ENCODE measurements around the gene CRACR2A.

Gene CRACR2A

GRCh38 chr12:3725388-3726115 is 27.4 kb downstream of the CRACR2A start:
- no peak for DNase-seq (ENCODE audit: low read depth in 2 of 2)

DNA sequence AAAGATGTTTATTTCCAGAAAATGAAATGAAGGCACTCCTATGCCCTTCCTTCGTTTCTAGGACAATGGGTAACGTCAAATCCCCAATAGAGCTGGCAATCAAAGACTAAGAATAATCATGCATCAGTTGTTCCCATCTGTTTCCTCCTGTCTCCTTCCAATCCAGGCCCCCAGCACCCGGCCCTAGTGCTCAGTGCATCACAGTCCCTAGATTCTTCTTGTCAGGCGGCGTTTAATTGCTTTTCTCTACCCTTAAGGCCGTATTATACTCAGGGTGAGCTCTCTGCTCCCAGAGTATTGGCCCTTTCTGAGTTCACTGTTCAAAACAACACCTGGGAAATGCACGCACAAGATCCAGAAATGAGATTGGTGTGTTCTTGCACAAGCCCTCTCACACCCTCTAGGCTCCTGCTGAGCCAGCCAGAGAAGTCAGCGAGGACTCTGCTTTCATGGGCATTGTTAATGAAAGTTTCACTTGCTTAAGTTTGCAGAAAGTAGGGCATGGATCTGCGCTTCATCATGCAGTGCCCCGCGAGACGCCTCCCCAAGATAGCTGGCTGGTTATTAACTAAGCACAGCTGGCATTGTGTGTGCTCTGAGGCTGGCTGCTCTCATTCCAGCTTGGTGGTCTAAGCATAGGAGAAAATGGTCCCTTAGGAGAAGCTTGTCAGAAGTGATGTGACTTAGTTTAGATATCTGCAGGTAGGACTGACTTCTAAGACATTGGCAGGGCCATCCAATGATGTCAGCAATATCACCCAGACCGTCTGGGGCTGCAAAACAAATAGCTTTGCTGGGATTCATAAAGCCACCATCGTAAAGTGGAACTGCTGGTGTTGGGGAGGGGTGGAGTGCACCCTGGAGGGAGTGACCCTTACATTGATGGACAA is 28.7 kb downstream of the CRACR2A start:
- DNase-seq (ENCODE audit: low read depth in 2 of 2): no peak

GRCh38 chr12:3722368-3722767 is 30.5 kb downstream of the CRACR2A start:
- DNase-seq (ENCODE audit: low read depth in 2 of 2): no peak

DNA sequence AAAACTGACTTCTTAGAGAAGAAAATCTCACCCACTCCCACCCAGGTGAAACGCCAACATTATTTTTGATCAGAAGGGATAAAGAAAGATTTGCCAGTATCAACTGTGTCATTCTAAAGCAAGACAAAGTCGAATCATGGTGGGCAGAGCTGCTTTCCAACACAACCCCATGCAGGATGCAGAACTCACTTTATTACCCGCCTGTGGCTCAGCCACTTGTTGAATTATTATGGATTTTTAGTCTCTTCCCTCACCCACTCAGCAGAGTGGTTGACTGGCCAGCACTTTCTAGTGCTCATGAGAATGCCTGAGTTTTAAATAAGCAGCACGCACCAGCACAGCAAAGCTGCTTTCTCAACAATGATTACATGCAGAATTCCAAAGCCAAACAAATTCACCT is 32.1 kb downstream of the CRACR2A start:
- no peak for DNase-seq (ENCODE audit: low read depth in 2 of 2)

DNA sequence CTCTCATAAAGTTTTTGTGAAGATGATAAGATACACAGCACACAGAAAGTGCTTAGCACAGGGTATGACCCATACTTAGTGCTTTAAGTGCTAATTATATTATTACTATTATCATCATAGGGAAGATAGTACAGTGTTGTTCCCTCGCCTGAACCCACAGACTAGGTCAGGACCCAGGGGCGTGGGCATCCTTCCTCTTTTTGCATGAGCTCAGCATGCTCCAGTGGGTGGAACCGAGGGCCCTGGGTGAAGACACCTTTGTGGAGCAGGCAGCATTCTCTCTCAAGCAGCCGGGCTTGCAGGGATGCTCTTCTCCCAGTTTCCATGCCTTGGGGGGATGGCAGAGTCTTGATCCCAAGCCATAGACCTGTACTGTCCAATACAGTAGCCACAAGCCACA is 34.8 kb downstream of the CRACR2A start:
- DNase-seq (ENCODE audit: low read depth in 2 of 2): no peak

DNA sequence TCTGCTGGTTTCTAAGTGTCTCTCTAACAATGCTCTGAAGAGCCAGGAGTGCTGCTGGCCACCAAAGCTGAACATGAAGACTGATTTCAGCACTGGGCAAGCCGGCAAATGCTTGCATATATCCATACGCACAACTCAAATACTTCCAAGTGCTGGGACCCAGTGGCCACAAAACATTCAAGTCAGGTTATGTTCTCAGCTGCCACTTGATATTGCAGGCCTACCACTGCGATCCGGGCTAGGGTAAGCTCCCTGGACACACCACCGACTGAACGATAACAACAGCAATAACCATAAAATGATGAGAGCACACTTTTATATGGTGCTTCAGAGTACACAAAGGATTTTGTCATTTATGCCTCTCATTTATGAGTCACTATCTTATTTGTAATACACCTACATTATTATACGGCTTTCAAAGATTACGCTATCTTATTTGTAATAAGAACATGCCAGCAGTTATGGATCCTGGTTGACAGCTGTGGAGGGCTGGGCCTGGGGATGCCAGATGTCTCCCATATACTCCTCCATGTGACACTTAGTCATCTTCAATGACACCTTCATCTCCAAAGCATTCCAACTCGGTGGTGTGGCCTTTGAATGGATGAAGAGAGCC is 35.5 kb downstream of the CRACR2A start:
- no peak for DNase-seq (ENCODE audit: low read depth in 2 of 2)

GRCh38 chr12:3715999-3716398 is 36.9 kb downstream of the CRACR2A start:
- DNase-seq (ENCODE audit: low read depth in 2 of 2): no peak

GRCh38 chr12:3713947-3714346 is 39.0 kb downstream of the CRACR2A start:
- no peak for DNase-seq (ENCODE audit: low read depth in 2 of 2)

DNA sequence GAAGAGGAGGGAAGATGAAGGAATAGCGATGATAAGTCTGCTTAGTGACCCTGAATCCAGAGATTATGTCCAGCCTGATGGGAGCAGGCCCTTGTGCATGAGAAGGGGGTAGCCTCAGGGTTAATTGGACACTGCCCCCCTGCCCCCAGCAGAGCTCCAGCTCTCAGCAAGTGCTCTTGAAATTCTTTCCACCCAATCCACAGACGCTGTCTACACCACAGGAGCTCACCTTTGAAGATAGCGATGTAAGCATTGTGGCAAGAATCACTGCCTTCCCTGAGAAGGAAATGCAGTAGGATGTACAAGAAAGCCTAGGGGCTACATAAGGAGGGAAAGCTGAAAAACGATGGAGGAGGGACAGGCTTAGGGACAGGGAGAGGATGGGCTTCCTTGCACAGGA is 39.4 kb downstream of the CRACR2A start:
- DNase-seq (ENCODE audit: low read depth in 2 of 2): no peak

GRCh38 chr12:3712209-3712992 is 40.5 kb downstream of the CRACR2A start:
- no peak for DNase-seq (ENCODE audit: low read depth in 2 of 2)

DNA sequence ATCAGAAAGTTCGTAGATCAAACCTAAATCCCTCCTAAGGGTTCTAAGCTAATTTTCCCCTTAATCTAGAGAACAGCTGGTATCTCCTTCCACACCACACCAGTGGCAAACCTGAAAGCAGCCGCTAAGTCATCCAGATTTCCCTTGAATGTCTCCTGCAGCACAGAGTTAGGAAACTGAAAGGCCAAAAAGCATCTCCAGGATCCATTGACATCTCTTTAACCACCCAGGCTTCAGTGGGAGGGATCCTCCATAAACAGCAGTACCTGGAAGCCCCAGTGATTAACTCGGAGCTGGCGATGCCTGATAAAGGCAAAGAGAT is 47.6 kb downstream of the CRACR2A start:
- DNase-seq (ENCODE audit: low read depth in 2 of 2): no peak

GRCh38 chr12:3704512-3705353 is 48.2 kb downstream of the CRACR2A start:
- DNase-seq (ENCODE audit: low read depth in 2 of 2): no peak

GRCh38 chr12:3700861-3701260 is 52.0 kb downstream of the CRACR2A start:
- no peak for DNase-seq (ENCODE audit: low read depth in 2 of 2)

DNA sequence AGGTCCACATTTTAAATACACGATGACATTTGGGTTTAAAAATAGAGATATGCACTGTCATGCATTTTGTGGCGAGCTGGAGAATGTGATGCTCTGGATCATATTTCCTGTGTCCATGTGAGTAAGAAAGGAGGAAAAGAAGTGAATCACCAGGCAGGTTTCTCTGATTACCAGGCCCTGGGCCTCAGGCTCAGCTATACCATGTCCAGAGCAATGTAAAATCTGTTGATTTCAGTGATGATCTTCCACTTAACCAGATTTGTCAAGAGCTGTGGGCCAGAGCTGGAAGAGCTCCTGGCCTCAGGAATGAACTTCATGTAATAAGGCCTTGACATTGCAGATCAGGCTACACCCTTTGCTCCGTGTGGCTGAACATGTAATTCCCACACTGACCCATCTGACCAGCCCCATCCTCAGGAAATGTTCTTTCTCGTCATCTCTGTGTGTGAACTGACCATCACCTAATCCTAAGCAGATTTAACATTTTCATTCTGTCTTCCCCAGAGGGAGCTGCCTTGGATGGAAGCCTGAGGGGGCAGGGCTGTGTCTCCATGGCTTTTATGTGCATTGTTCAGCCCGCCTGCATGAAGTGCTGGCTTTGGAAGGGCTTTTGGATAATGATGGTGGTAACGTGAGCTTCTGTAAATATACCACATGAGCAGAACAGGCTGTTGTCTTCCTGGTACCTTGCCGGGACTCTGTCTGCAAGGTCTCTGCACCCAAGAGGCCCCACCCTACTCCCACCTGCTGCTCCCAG is 54.5 kb downstream of the CRACR2A start:
- no peak for DNase-seq (ENCODE audit: low read depth in 2 of 2)

DNA sequence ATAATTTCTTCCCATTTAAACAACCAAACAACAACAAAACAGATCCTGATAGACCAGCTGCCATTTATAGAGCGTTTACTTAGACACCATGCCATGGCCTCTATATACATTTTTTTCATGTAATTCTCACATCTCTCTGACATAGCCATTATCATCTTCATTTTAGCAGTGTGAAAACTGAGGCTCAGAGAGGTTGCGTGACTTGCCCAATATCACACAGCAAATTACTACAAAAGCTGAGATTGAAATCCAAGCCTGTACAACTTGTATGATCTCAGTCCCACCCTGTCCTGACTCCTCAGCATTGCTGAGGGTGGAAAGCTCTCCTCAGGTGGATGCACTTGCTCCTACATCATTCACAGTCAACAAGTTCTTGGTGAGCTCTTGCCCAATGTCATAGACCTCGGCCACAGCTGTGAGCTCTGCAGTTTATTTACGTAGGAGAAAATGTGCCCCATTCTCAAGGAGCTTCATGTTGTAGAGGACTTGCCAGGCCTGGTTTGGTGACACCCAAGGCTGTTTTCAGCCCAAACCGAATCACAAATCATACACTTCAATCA is 55.5 kb downstream of the CRACR2A start:
- DNase-seq (ENCODE audit: low read depth in 2 of 2): no peak

DNA sequence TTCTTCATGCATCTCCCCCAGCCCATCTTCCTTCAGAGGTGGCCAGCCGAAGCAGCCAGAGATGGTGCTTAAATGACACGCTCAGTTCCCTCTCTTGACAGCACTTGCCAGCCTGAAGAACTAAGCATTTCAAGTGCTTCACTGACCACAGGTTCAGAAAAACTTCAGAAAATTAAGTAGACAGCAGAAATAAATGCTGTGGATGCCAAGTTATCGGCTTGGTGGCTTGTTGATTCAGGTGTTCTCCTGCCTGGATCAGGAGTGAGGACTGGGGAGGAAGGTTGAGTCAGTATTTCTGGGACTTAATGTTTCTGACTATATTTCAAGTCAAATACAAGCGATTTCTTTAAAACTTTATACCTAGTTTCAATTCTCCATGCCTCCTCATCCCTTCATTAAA is 58.2 kb downstream of the CRACR2A start:
- no peak for DNase-seq (ENCODE audit: low read depth in 2 of 2)

DNA sequence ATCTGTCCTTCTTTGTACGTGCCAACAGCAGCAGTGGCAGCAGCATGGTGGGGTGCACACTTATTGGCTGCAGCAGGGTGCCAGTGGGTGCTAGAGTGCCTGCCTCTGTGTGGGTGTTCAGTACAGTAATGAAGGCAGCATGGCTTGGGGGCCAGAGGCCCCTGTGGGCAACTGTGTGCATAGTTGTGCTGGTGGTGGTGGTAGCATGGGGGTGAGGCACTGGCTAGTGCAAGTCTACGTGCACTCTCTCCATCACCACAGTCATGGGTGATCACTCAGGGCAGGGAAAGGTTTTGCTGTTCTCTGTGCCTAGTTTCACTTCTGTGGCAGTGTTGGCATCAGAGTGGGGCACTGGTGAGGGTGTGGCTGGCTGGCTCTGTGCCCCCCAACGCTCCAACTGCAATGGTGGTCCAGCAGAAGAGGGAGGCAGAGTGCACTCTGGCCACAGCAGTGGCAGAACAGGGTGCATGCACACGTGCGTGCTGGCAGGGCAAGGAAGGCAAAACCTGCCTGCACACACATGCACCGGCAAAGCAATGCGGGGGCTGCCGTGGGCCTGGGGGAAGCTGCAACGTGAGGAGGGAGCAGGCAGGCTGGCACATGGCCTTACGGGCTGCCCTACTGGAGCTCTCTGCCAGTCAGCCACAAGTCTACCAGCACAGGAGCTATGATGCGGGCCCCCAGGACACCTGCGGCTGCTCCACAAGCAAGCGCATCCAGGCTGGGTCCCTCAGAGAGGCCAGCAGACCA is 60.1 kb downstream of the CRACR2A start:
- DNase-seq (ENCODE audit: low read depth in 2 of 2): no peak

DNA sequence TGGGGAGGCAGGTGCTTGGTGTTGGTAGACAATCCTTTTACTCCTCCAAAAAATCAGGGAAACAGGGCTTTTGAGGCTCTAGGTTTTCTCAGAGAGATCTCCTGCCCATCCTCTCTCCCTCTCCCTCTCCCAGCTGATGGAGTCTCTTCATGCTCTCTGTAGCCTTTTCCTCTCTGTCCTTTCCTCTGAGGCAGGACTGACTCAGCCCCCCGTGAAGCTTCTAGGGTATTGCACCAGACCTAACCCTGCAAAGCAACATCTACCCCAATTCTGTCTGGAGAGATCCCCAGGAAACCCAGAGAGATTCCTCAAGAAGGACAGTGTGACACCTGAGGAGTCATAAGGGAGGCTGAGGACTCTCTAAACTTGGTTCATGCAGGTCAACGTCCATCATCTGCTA is 66.4 kb downstream of the CRACR2A start:
- no peak for DNase-seq (ENCODE audit: low read depth in 2 of 2)

DNA sequence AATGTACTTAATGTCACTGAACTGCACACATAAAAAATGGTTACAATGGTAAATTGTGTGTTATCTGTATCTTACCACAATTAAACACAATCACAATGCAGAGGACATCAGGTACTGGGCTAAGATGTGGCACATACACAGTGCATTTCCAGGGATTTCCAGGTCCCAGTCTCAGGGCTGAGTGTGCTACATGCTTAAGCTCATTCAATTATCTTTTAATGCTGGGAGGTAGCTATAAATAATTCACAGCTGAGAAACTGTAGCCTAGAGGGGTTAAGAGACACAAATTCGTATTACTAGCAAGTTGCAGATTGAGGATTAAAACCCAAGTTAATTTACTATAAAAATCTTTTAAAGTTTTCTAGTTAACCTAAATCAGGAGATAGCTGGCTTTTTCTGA is 67.1 kb downstream of the CRACR2A start:
- no peak for DNase-seq (ENCODE audit: low read depth in 2 of 2)

Measured in stimulated activated CD4-positive, alpha-beta T cell treated with anti-CD3 and anti-CD28 coated beads, Interleukin-1b, Interleukin-23, amount 100 ng/mL, for 1 hour (primary cell).